Naive thymus-derived CD8-positive, alpha-beta T cell (primary cell): ENCODE results near the gene SKAP1. TPM values are rescaled to one million over a fixed set of nuclear protein-coding genes. Genes with fewer than 3 reads are reported as not detected.
"Not testable (repeated sequence)": the region's sequence is repeated elsewhere in the genome, so short reads cannot be mapped to it uniquely, and the experiment has no call there.

ENCODE experiments used
- ATAC-seq, 2 donors: fragments of 150-1000 bp; cut with Tn5 transposase in 1 of 2; sonication (Bioruptor Pico), chemical (Tn5 transposase) in 1 of 2; 1 replicate in 1 of 2; 2 replicates in 1 of 2; pipeline ENCODE4 v1.10.0; 2021; ENCODE audit warnings: mild to moderate bottlenecking in 2 of 2, moderate library complexity in 2 of 2
- POLR2A ChIA-PET: fragments of 350-600 bp; sonication (Branson Sonifier 250); formaldehyde crosslinking; loops from one replicate; lab custom pipeline; 2021; ENCODE audit warnings: antibody characterized with exemption; lab: Charles Lee
- DNase-seq, 10 donors: peaks; one replicate each; pipeline versions ENCODE4 v3.0.0 to v3.0.0-alpha.2; 2020 to 2022
- H3K27ac Mint-ChIP-seq, 10 donors: one replicate each; pipeline ENCODE4 v1.8.0; 2020 to 2022; ENCODE audit warnings: mild to moderate bottlenecking in 10 of 10, mixed read lengths in 10 of 10, moderate library complexity in 4 of 10, inconsistent platforms in 1 of 10
- H3K27me3 Mint-ChIP-seq, 5 donors: one replicate each; pipeline ENCODE4 v1.8.0; 2021 to 2022; ENCODE audit warnings: mixed read lengths in 5 of 5
- H3K36me3 Mint-ChIP-seq, 3 donors: one replicate each; pipeline ENCODE4 v1.8.0; 2020 to 2022; ENCODE audit warnings: mixed read lengths in 3 of 3, mild to moderate bottlenecking in 2 of 3, inconsistent platforms in 1 of 3
- H3K4me1 Mint-ChIP-seq, 4 donors: one replicate each; pipeline ENCODE4 v1.8.0; 2021 to 2022; ENCODE audit warnings: mixed read lengths in 4 of 4
- H3K4me3 Mint-ChIP-seq, 10 donors: one replicate each; pipeline ENCODE4 v1.8.0; 2020 to 2022; ENCODE audit warnings: mild to moderate bottlenecking in 10 of 10, mixed read lengths in 10 of 10, moderate library complexity in 6 of 10, inconsistent platforms in 1 of 10
- H3K9me3 Mint-ChIP-seq, 9 donors: one replicate each; pipeline ENCODE4 v1.8.0; 2020 to 2022; ENCODE audit warnings: mixed read lengths in 9 of 9, mild to moderate bottlenecking in 3 of 9, inconsistent platforms in 1 of 9, moderate library complexity in 1 of 9
- polyA plus RNA-seq, 3 donors: library from polyadenylated mRNA; unstranded; fragments of 300-500 nt; fragmentation: Illumina TruSeq; gene quantifications; one replicate each; pipeline ENCODE4 v1.2.3, GENCODE V29; 2021
- total RNA-seq, 8 experiments: library from RNA in 2 of 8; stranded (reverse) in 2 of 8; gene quantifications; one replicate each; pipeline ENCODE4 v1.2.3 and lab custom pipeline; 2021 to 2026

Gene SKAP1
- total and polyA plus RNA-seq, 5 experiments from 2014 or later = 73.0 to 237 (median 223) TPM

GRCh38 chr17:48462946-48463345 lies 32.9 kb upstream of the SKAP1 start:
- Mint-ChIP-seq H3K36me3 (no peaks in the 10 kb centered on the region), H3K27ac (peak overlapping the region in 2 of 10 donors; percentile 1 to 24), H3K9me3 (no peaks in the 10 kb centered on the region), H3K4me3 (no peak overlapping the region), H3K4me1 (peaks cover 0 to 3% (median 1%) of the 10 kb centered on the region in 4 donors), H3K27me3 (peaks cover 0 to 7% (median 2%) of the 10 kb centered on the region in 5 donors)
- POLR2A ChIA-PET = no interaction called here
- DNase-seq (no peak), ATAC-seq (no peak)

GRCh38 chr17:48460052-48460451 lies 30.0 kb upstream of the SKAP1 start:
- Mint-ChIP-seq H3K36me3 (no peaks in the 10 kb centered on the region), H3K27ac (no peak overlapping the region), H3K9me3 (no peaks in the 10 kb centered on the region), H3K4me1 (peaks cover 11 to 29% (median 26%) of the 10 kb centered on the region in 4 donors), H3K27me3 (peaks cover 0 to 7% (median 0%) of the 10 kb centered on the region in 5 donors), H3K4me3 (no peak overlapping the region)
- DNase-seq (no peak), ATAC-seq (peak in 1 of 2 donors; percentile 29)
- POLR2A ChIA-PET = interaction anchor here (1.5 kb wide), 1 partner anchor 110 kb away, joined by 4 read pairs; no protein-coding TSS in a partner anchor

GRCh38 chr17:48459070-48459844 lies 29.2 kb upstream of the SKAP1 start:
- Mint-ChIP-seq H3K27ac (no peak overlapping the region), H3K9me3 (no peaks in the 10 kb centered on the region), H3K27me3 (peaks cover 0 to 7% (median 0%) of the 10 kb centered on the region in 5 donors), H3K4me3 (no peak overlapping the region), H3K36me3 (no peaks in the 10 kb centered on the region), H3K4me1 (peaks cover 12 to 35% (median 34%) of the 10 kb centered on the region in 4 donors)
- ATAC-seq (no peak), DNase-seq (no peak)
- POLR2A ChIA-PET = interaction anchor here (0.6 to 1.5 kb wide), 3 partner anchors 20 to 109 kb away, joined by 3 to 6 read pairs (median 4); no protein-coding TSS in a partner anchor

GRCh38 chr17:48457080-48457836 lies 27.2 kb upstream of the SKAP1 start:
- ATAC-seq (peak; percentile 77), DNase-seq (peak; percentile 61 to 84 (median 76))
- H3K36me3 Mint-ChIP-seq = no peaks in the 10 kb centered on the region
- peaks cover 19 to 50% (median 49%) of the 10 kb centered on the region in 4 donors for H3K4me1 Mint-ChIP-seq
- peak overlapping the region in 6 of 10 donors; percentile 23 to 67 (median 56) for H3K27ac Mint-ChIP-seq
- POLR2A ChIA-PET = interaction anchor here (1.3 to 1.8 kb wide), 3 partner anchors 13 to 105 kb away, joined by 6 to 8 read pairs (median 8); no protein-coding TSS in a partner anchor
- peak overlapping the region; percentile 56 to 77 (median 68) for H3K4me3 Mint-ChIP-seq
- H3K27me3 Mint-ChIP-seq = peaks cover 0 to 1% (median 0%) of the 10 kb centered on the region in 5 donors
- no peaks in the 10 kb centered on the region for H3K9me3 Mint-ChIP-seq

GRCh38 chr17:48456589-48456988 lies 26.6 kb upstream of the SKAP1 start:
- DNase-seq (no peak), ATAC-seq (no peak)
- no peaks in the 10 kb centered on the region for H3K27me3 Mint-ChIP-seq
- no peaks in the 10 kb centered on the region for H3K36me3 Mint-ChIP-seq
- peak overlapping the region; percentile 56 to 77 (median 68) for H3K4me3 Mint-ChIP-seq
- POLR2A ChIA-PET = interaction anchor here (1.3 to 1.8 kb wide), 3 partner anchors 12 to 105 kb away, joined by 6 to 8 read pairs (median 8); no protein-coding TSS in a partner anchor
- H3K27ac Mint-ChIP-seq = peak overlapping the region in 3 of 10 donors; percentile 24 to 67 (median 33)
- no peaks in the 10 kb centered on the region for H3K9me3 Mint-ChIP-seq
- peaks cover 21 to 57% (median 56%) of the 10 kb centered on the region in 4 donors for H3K4me1 Mint-ChIP-seq

GRCh38 chr17:48455791-48456190 lies 25.8 kb upstream of the SKAP1 start:
- peaks cover 21 to 63% (median 61%) of the 10 kb centered on the region in 4 donors for H3K4me1 Mint-ChIP-seq
- no peak for ATAC-seq
- DNase-seq = no peak
- H3K4me3 Mint-ChIP-seq = peak overlapping the region in 4 of 10 donors; percentile 10 to 48 (median 26)
- H3K36me3 Mint-ChIP-seq = no peaks in the 10 kb centered on the region
- POLR2A ChIA-PET = interaction anchor here (7.0 kb wide), 1 partner anchor 14 kb away, joined by 115 read pairs; no protein-coding TSS in a partner anchor
- no peaks in the 10 kb centered on the region for H3K27me3 Mint-ChIP-seq
- peak overlapping the region in 1 of 10 donors; percentile 24 for H3K27ac Mint-ChIP-seq
- H3K9me3 Mint-ChIP-seq = no peaks in the 10 kb centered on the region

- POLR2A ChIA-PET = interaction anchor here (0.7 to 7.0 kb wide), 13 partner anchors 11 to 121 kb away, joined by 3 to 115 read pairs (median 4); no protein-coding TSS in a partner anchor
- peaks cover 27 to 78% (median 74%) of the 10 kb centered on the region in 4 donors for H3K4me1 Mint-ChIP-seq
- no peaks in the 10 kb centered on the region for H3K27me3 Mint-ChIP-seq
- no peaks in the 10 kb centered on the region for H3K36me3 Mint-ChIP-seq
- H3K9me3 Mint-ChIP-seq = no peaks in the 10 kb centered on the region
- peak overlapping the region; percentile 36 to 96 (median 86) for H3K27ac Mint-ChIP-seq
- ATAC-seq (peak; percentile 84 to 90), DNase-seq (peak in 4 of 10 donors; percentile 33 to 80 (median 73))
- peak overlapping the region; percentile 51 to 88 (median 76) for H3K4me3 Mint-ChIP-seq
Observed at GRCh38 chr17:48453447-48453846, 23.4 kb upstream of the SKAP1 start.

- Mint-ChIP-seq H3K27ac (peak overlapping the region in 6 of 10 donors; percentile 6 to 54 (median 29)), H3K4me1 (peaks cover 25 to 77% (median 67%) of the 10 kb centered on the region in 4 donors), H3K9me3 (no peaks in the 10 kb centered on the region), H3K27me3 (no peaks in the 10 kb centered on the region), H3K36me3 (no peaks in the 10 kb centered on the region), H3K4me3 (peak overlapping the region in 7 of 10 donors; percentile 3 to 56 (median 23))
- POLR2A ChIA-PET = interaction anchor here (0.6 to 7.0 kb wide), 8 partner anchors 9 to 1301 kb away, joined by 3 to 115 read pairs (median 4); no protein-coding TSS in a partner anchor
- no peak for ATAC-seq
- no peak for DNase-seq
Observed at GRCh38 chr17:48451489-48451888, 21.5 kb upstream of the SKAP1 start.

- POLR2A ChIA-PET = interaction anchor here (7.0 kb wide), 1 partner anchor 7 kb away, joined by 115 read pairs; no protein-coding TSS in a partner anchor
- not testable (repeated sequence) for H3K4me3 Mint-ChIP-seq
- peaks cover 26 to 78% (median 66%) of the 10 kb centered on the region in 4 donors for H3K4me1 Mint-ChIP-seq
Observed at GRCh38 chr17:48449335-48449734, 19.3 kb upstream of the SKAP1 start.

GRCh38 chr17:48445248-48445620 lies 15.2 kb upstream of the SKAP1 start:
- Mint-ChIP-seq H3K27ac (peak overlapping the region in 4 of 10 donors; percentile 37 to 92 (median 71)), H3K9me3 (peaks cover 0 to 11% (median 0%) of the 10 kb centered on the region in 9 donors), H3K4me3 (peak overlapping the region in 5 of 10 donors; percentile 14 to 50 (median 26)), H3K4me1 (peaks cover 31 to 79% (median 69%) of the 10 kb centered on the region in 4 donors), H3K36me3 (no peaks in the 10 kb centered on the region), H3K27me3 (no peaks in the 10 kb centered on the region)
- POLR2A ChIA-PET = interaction anchor here (1.0 to 7.5 kb wide), 5 partner anchors 7 to 21 kb away, joined by 6 to 115 read pairs (median 7); no protein-coding TSS in a partner anchor
- DNase-seq (no peak), ATAC-seq (no peak)

More at GRCh38 chr17:48449335-48449734, 19.3 kb upstream of the SKAP1 start:
- H3K27me3 Mint-ChIP-seq, H3K9me3 Mint-ChIP-seq, H3K36me3 Mint-ChIP-seq, DNase-seq, ATAC-seq: not testable (repeated sequence)
- peak overlapping the region in 1 of 10 donors; percentile 63 for H3K27ac Mint-ChIP-seq

- Mint-ChIP-seq H3K4me3 (peak overlapping the region; percentile 54 to 89 (median 82)), H3K9me3 (peaks cover 0 to 11% (median 0%) of the 10 kb centered on the region in 9 donors), H3K36me3 (no peaks in the 10 kb centered on the region), H3K27me3 (no peaks in the 10 kb centered on the region), H3K27ac (peak overlapping the region in 9 of 10 donors; percentile 67 to 92 (median 85)), H3K4me1 (peaks cover 36 to 79% (median 71%) of the 10 kb centered on the region in 4 donors)
- DNase-seq = peak in 9 of 10 donors; percentile 26 to 84 (median 62)
- ATAC-seq = peak; percentile 49 to 56
- POLR2A ChIA-PET = interaction anchor here (0.6 to 7.5 kb wide), 8 partner anchors 7 to 34 kb away, joined by 3 to 115 read pairs (median 6); no protein-coding TSS in a partner anchor
Observed at GRCh38 chr17:48444516-48445247, 14.7 kb upstream of the SKAP1 start.
